Esophagus (tissue), 2 donors: ENCODE measurements around the gene CASZ1. TPM values are rescaled to one million over a fixed set of nuclear protein-coding genes. Genes with fewer than 3 reads are reported as not detected.
A peak's percentile ranks its signal among the peaks of the same experiment; 100 is the strongest.

ENCODE experiments used
- H3K27ac ChIP-seq, 2 donors: one replicate each; pipeline ENCODE4 v1.5.1; 2013; ENCODE audit warnings: low read depth in 2 of 2, mild to moderate bottlenecking in 2 of 2, inconsistent platforms in 1 of 2, low read length in 1 of 2, moderate library complexity in 1 of 2
- H3K27me3 ChIP-seq, 2 donors: one replicate each; pipeline ENCODE4 v1.6.1; 2013; ENCODE audit warnings: low read length in 2 of 2, control low read depth in 1 of 2, mild to moderate bottlenecking in 1 of 2; ENCODE audit not compliant: insufficient read depth in 2 of 2, control insufficient read depth in 1 of 2
- H3K36me3 ChIP-seq, 2 donors: one replicate each; pipeline ENCODE4 v1.6.1; 2013; ENCODE audit warnings: low read length in 1 of 2; ENCODE audit not compliant: control insufficient read depth in 2 of 2, insufficient read depth in 2 of 2
- H3K4me1 ChIP-seq, 2 donors: one replicate each; pipeline ENCODE4 v1.6.1; 2013; ENCODE audit warnings: low read length in 1 of 2; ENCODE audit not compliant: control insufficient read depth in 2 of 2, insufficient read depth in 2 of 2
- H3K4me3 ChIP-seq, 2 donors: one replicate each; pipeline ENCODE4 v1.5.1; 2013; ENCODE audit warnings: low read length in 2 of 2, mild to moderate bottlenecking in 2 of 2, low read depth in 1 of 2, moderate library complexity in 1 of 2
- H3K9me3 ChIP-seq, 2 donors: one replicate each; pipeline ENCODE4 v1.6.1; 2013; ENCODE audit warnings: mild to moderate bottlenecking in 2 of 2, low read depth in 1 of 2, low read length in 1 of 2, moderate library complexity in 1 of 2; ENCODE audit not compliant: control insufficient read depth in 2 of 2, insufficient read depth in 1 of 2
- WGBS, 2 donors: extraction: QIAGEN DNeasy Blood & Tissue Kit; methylation state at CpG; one replicate each; pipeline ENCODE4 v1.1.7; 2013; 5-methylcytosine and 5-hydroxymethylcytosine counted together
- polyA plus RNA-seq, 2 donors: library from polyadenylated mRNA; stranded (reverse); fragments of 200-250 nt; gene quantifications; one replicate each; pipeline ENCODE4 v1.2.3, GENCODE V29; 2013
- donor health status: healthy with polysubstance abuse.
- donor health status: Bipolar disorder and iron deficiency.

Gene CASZ1
- polyA plus RNA-seq, 2 donors = 10.8 to 18.1 TPM

GRCh38 chr1:10787286-10787685 is 9.2 kb downstream of the CASZ1 start:
- Histone ChIP-seq H3K27ac (no peak overlapping the region), H3K4me1 (peaks cover 2 to 12% of the 10 kb centered on the region in 2 donors), H3K27me3 (no peaks in the 10 kb centered on the region)

GRCh38 chr1:10785728-10786638 is 10.5 kb downstream of the CASZ1 start:
- Histone ChIP-seq H3K27ac (no peak overlapping the region), H3K36me3 (no peaks in the 10 kb centered on the region), H3K9me3 (no peaks in the 10 kb centered on the region), H3K27me3 (no peaks in the 10 kb centered on the region), H3K4me1 (peaks cover 6 to 19% of the 10 kb centered on the region in 2 donors), H3K4me3 (no peak overlapping the region)
- WGBS, 2 donors = 83 to 87% methylated on average over 30 of the region's 30 CpGs

More at GRCh38 chr1:10787286-10787685, 9.2 kb downstream of the CASZ1 start:
- no peaks in the 10 kb centered on the region for H3K9me3 ChIP-seq
- 73 to 88% methylated on average over 21 of the region's 21 CpGs for WGBS, 2 donors
- H3K4me3 ChIP-seq = no peak overlapping the region
- H3K36me3 ChIP-seq = no peaks in the 10 kb centered on the region

GRCh38 chr1:10784998-10785727 is 11.3 kb downstream of the CASZ1 start:
- Histone ChIP-seq H3K27ac (no peak overlapping the region), H3K36me3 (no peaks in the 10 kb centered on the region), H3K27me3 (no peaks in the 10 kb centered on the region), H3K4me3 (no peak overlapping the region), H3K4me1 (peaks cover 8 to 21% of the 10 kb centered on the region in 2 donors), H3K9me3 (no peaks in the 10 kb centered on the region)
- 57 to 67% methylated on average over 11 of the region's 11 CpGs for WGBS, 2 donors

- Histone ChIP-seq H3K36me3 (no peaks in the 10 kb centered on the region), H3K4me3 (no peak overlapping the region), H3K9me3 (no peaks in the 10 kb centered on the region), H3K4me1 (peaks cover 8 to 24% of the 10 kb centered on the region in 2 donors), H3K27me3 (no peaks in the 10 kb centered on the region), H3K27ac (no peak overlapping the region)
- WGBS, 2 donors = 69 to 74% methylated on average over 24 of the region's 24 CpGs
Observed at GRCh38 chr1:10782491-10783244, 13.8 kb downstream of the CASZ1 start.

- peaks cover 6 to 34% of the 10 kb centered on the region in 2 donors for H3K4me1 ChIP-seq
- H3K36me3 ChIP-seq = no peaks in the 10 kb centered on the region
- no peaks in the 10 kb centered on the region for H3K27me3 ChIP-seq
- peak overlapping the region; percentile 1 to 45 for H3K27ac ChIP-seq
- WGBS, 2 donors = 54 to 57% methylated on average over 8 of the region's 8 CpGs
- no peak overlapping the region for H3K4me3 ChIP-seq
- no peaks in the 10 kb centered on the region for H3K9me3 ChIP-seq
Observed at GRCh38 chr1:10781137-10781536, 15.3 kb downstream of the CASZ1 start.

GRCh38 chr1:10779841-10780240 is 16.6 kb downstream of the CASZ1 start:
- 52 to 55% methylated on average over 10 of the region's 10 CpGs for WGBS, 2 donors
- Histone ChIP-seq H3K27ac (peak overlapping the region; percentile 77 to 85), H3K36me3 (no peaks in the 10 kb centered on the region), H3K9me3 (no peaks in the 10 kb centered on the region), H3K4me3 (no peak overlapping the region), H3K4me1 (peaks cover 6 to 34% of the 10 kb centered on the region in 2 donors), H3K27me3 (no peaks in the 10 kb centered on the region)

GRCh38 chr1:10779201-10779600 is 17.2 kb downstream of the CASZ1 start:
- H3K4me1 ChIP-seq = peaks cover 6 to 38% of the 10 kb centered on the region in 2 donors
- no peaks in the 10 kb centered on the region for H3K27me3 ChIP-seq
- peak overlapping the region in 1 of 2 donors; percentile 33 for H3K4me3 ChIP-seq
- H3K36me3 ChIP-seq = no peaks in the 10 kb centered on the region
- H3K27ac ChIP-seq = peak overlapping the region; percentile 91 to 99
- no peaks in the 10 kb centered on the region for H3K9me3 ChIP-seq
- 49 to 57% methylated on average over 18 of the region's 18 CpGs for WGBS, 2 donors

DNA sequence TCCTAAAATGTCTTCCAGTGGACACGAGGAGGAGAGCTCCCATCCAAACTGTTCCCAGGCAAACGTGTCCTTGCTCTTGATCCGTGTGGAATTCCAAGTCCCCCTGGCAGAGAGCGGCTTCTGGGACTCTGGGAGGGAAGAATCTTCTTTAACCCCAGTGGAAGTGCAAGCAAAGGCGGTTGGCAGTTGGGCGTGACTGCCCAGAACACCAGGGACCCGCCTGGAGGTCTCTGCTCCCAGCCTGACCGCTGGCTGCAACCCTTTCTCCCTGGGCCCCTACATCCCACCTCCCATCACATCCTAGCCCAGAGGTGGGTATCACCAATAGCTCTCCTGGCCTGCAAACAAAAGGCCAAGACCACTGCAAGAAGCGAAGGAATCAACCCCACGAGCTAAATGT is 17.8 kb downstream of the CASZ1 start:
- Histone ChIP-seq H3K36me3 (no peaks in the 10 kb centered on the region), H3K9me3 (no peaks in the 10 kb centered on the region), H3K4me1 (peaks cover 6 to 41% of the 10 kb centered on the region in 2 donors), H3K27me3 (no peaks in the 10 kb centered on the region), H3K27ac (peak overlapping the region; percentile 91 to 99), H3K4me3 (no peak overlapping the region)
- WGBS, 2 donors = 42 to 58% methylated on average over 10 of the region's 10 CpGs
